H9 (cell line): ENCODE results near the gene NDUFV1. TPM values are rescaled to one million over a fixed set of nuclear protein-coding genes. Genes with fewer than 3 reads are reported as not detected.

Experiments
- DNase-seq: peaks from one replicate; pipeline ENCODE4 v3.0.0-alpha.2; 2017
- H2AFZ ChIP-seq: one replicate; pipeline ENCODE4 v1.6.1; 2013; ENCODE audit warnings: mild to moderate bottlenecking, low read length, control low read depth, moderate library complexity
- H2AK5ac ChIP-seq: 2 replicates; pipeline ENCODE4 v1.6.1; 2013; ENCODE audit warnings: low read length, control low read depth, mixed read lengths; ENCODE audit not compliant: insufficient read length
- H2BK120ac ChIP-seq: one replicate; pipeline ENCODE4 v1.6.1; 2013; ENCODE audit warnings: low read depth, mild to moderate bottlenecking, low read length, control low read depth, inconsistent platforms; ENCODE audit not compliant: poor library complexity, severe bottlenecking
- H2BK12ac ChIP-seq: 2 replicates; pipeline ENCODE4 v1.6.1; 2013; ENCODE audit warnings: low read length, control low read depth, mixed read lengths, low read depth; ENCODE audit not compliant: insufficient read length
- H2BK15ac ChIP-seq: 2 replicates; pipeline ENCODE4 v1.6.1; 2013; ENCODE audit warnings: low read depth, low read length, control low read depth
- H2BK20ac ChIP-seq: one replicate; pipeline ENCODE4 v1.6.1; 2013; ENCODE audit warnings: low read depth, mild to moderate bottlenecking, low read length, control low read depth, inconsistent platforms; ENCODE audit not compliant: poor library complexity, severe bottlenecking
- H2BK5ac ChIP-seq: 2 replicates; pipeline ENCODE4 v1.6.1; 2013; ENCODE audit warnings: low read length, control low read depth, mixed read lengths; ENCODE audit not compliant: insufficient read length
- H3K14ac ChIP-seq: 2 replicates; pipeline ENCODE4 v1.6.1; 2013; ENCODE audit warnings: low read length, control low read depth; ENCODE audit not compliant: insufficient read depth
- H3K18ac ChIP-seq: 2 replicates; pipeline ENCODE4 v1.6.1; 2013; ENCODE audit warnings: low read depth, mild to moderate bottlenecking, mixed read lengths, low read length, control low read depth; ENCODE audit not compliant: insufficient read length
- H3K23ac ChIP-seq: 2 replicates; pipeline ENCODE4 v1.6.1; 2013; ENCODE audit warnings: low read length, control low read depth, mixed read lengths, low read depth; ENCODE audit not compliant: insufficient read length
- H3K23me2 ChIP-seq: 2 replicates; pipeline ENCODE4 v1.6.1; 2013; ENCODE audit warnings: low read depth, mild to moderate bottlenecking, mixed read lengths, low read length, control low read depth; ENCODE audit not compliant: insufficient read length, poor library complexity, severe bottlenecking
- H3K27ac ChIP-seq: 2 replicates; pipeline ENCODE4 v1.5.1; 2013; ENCODE audit warnings: low read length, control low read depth, mixed read lengths, low read depth; ENCODE audit not compliant: insufficient read length
- H3K27me3 ChIP-seq: 2 replicates; pipeline ENCODE4 v1.6.1; 2013; ENCODE audit warnings: low read length, control low read depth, inconsistent platforms; ENCODE audit not compliant: insufficient read depth
- H3K4ac ChIP-seq: 2 replicates; pipeline ENCODE4 v1.6.1; 2013; ENCODE audit warnings: low read depth, mild to moderate bottlenecking, control low read depth, inconsistent platforms, low read length, moderate library complexity
- H3K4me1 ChIP-seq: 2 replicates; pipeline ENCODE4 v1.6.1; 2013; ENCODE audit warnings: low read length, control low read depth, inconsistent platforms; ENCODE audit not compliant: insufficient read depth
- H3K4me2 ChIP-seq: 2 replicates; pipeline ENCODE4 v1.6.1; 2013; ENCODE audit warnings: low read length, control low read depth, mixed read lengths; ENCODE audit not compliant: insufficient read length, insufficient read depth
- H3K56ac ChIP-seq: 2 replicates; pipeline ENCODE4 v1.6.1; 2013; ENCODE audit warnings: low read depth, mild to moderate bottlenecking, mixed read lengths, low read length, control low read depth; ENCODE audit not compliant: insufficient read length
- H3K79me1 ChIP-seq: 2 replicates; pipeline ENCODE4 v1.6.1; 2013; ENCODE audit warnings: low read depth, mild to moderate bottlenecking, moderate library complexity, low read length, control low read depth, inconsistent platforms; ENCODE audit not compliant: insufficient read depth, poor library complexity, severe bottlenecking
- H3K79me2 ChIP-seq: 2 replicates; pipeline ENCODE4 v1.6.1; 2013; ENCODE audit warnings: low read length, control low read depth, inconsistent platforms; ENCODE audit not compliant: insufficient read depth
- H3K9ac ChIP-seq: 2 replicates; pipeline ENCODE4 v1.6.1; 2013; ENCODE audit warnings: low read length, control low read depth, mixed read lengths; ENCODE audit not compliant: insufficient read length; ENCODE audit errors: extremely low read depth
- H3K9me3 ChIP-seq: one replicate; pipeline ENCODE4 v1.6.1; 2013; ENCODE audit warnings: low read depth, low read length, inconsistent platforms; ENCODE audit not compliant: control insufficient read depth
- H3T11ph ChIP-seq: one replicate; pipeline ENCODE4 v1.6.1; 2013; ENCODE audit warnings: mild to moderate bottlenecking, low read length, control low read depth, inconsistent platforms
- H4K20me1 ChIP-seq: one replicate; pipeline ENCODE4 v1.6.1; 2013; ENCODE audit not compliant: control insufficient read depth, insufficient read length, insufficient read depth
- H4K5ac ChIP-seq: 2 replicates; pipeline ENCODE4 v1.6.1; 2013; ENCODE audit warnings: low read depth, mild to moderate bottlenecking, mixed read lengths, low read length, control low read depth; ENCODE audit not compliant: insufficient read length
- H4K8ac ChIP-seq: replicated peaks from 2 replicates; pipeline ENCODE4 v1.6.1; 2013; ENCODE audit warnings: low read length, control low read depth, mixed read lengths, low read depth; ENCODE audit not compliant: insufficient read length
- H4K91ac ChIP-seq: 2 replicates; pipeline ENCODE4 v1.6.1; 2013; ENCODE audit warnings: low read depth, mild to moderate bottlenecking, moderate library complexity, mixed read lengths, low read length, control low read depth; ENCODE audit not compliant: insufficient read length
- H3K27ac Mint-ChIP-seq, 3 experiments: 2 replicates in 2 of 3; 3 replicates in 1 of 3; pipeline ENCODE4 v1.8.0; 2020 to 2021; ENCODE audit warnings: mixed read lengths in 3 of 3, mild to moderate bottlenecking in 1 of 3, moderate library complexity in 1 of 3
- H3K27me3 Mint-ChIP-seq: 2 replicates; pipeline ENCODE4 v1.8.0; 2021; ENCODE audit warnings: low read depth, mild to moderate bottlenecking, moderate library complexity, mixed read lengths
- H3K36me3 Mint-ChIP-seq, 3 experiments: 2 replicates in 2 of 3; 3 replicates in 1 of 3; pipeline ENCODE4 v1.8.0; 2020 to 2021; ENCODE audit warnings: low read depth in 3 of 3, mixed read lengths in 3 of 3; ENCODE audit not compliant: insufficient read depth in 1 of 3
- H3K4me1 Mint-ChIP-seq, 2 experiments: 2 replicates each; pipeline ENCODE4 v1.8.0; 2020; ENCODE audit warnings: mixed read lengths in 2 of 2
- H3K4me3 Mint-ChIP-seq, 2 experiments: 2 replicates in 1 of 2; 3 replicates in 1 of 2; pipeline ENCODE4 v1.8.0; 2020 to 2021; ENCODE audit warnings: mild to moderate bottlenecking in 2 of 2, mixed read lengths in 2 of 2, moderate library complexity in 1 of 2
- H3K9me3 Mint-ChIP-seq, 2 experiments: 2 replicates in 1 of 2; 3 replicates in 1 of 2; pipeline ENCODE4 v1.8.0; 2020; ENCODE audit warnings: mild to moderate bottlenecking in 2 of 2, mixed read lengths in 2 of 2, moderate library complexity in 1 of 2
- CTCF ChIP-seq: fragments of 200-600 bp; sonication (generic); conservative IDR thresholded peaks from 3 replicates; pipeline ENCODE4 v1.8.0; 2021; ENCODE audit warnings: antibody characterized with exemption, mild to moderate bottlenecking
- WGBS: extraction: QIAGEN DNeasy Blood & Tissue Kit; methylation state at CpG from one replicate; pipeline ENCODE4 v1.1.7; 2013; ENCODE audit warnings: missing lambda C conversion rate, low lambda C conversion rate, mixed read lengths; ENCODE audit not compliant: insufficient read length; ENCODE audit errors: extremely low coverage; 5-methylcytosine and 5-hydroxymethylcytosine counted together
- total RNA-seq: library from RNA; stranded (reverse); gene quantifications from 2 replicates; pipeline ENCODE4 v1.2.1, GENCODE V29; 2021

NDUFV1 gene
- total RNA-seq, 1 experiment from 2014 or later, result 154 TPM

- H4K20me1 ChIP-seq, result no peaks in the 10 kb centered on the region
- no peak overlapping the region for H2BK5ac ChIP-seq
- TF ChIP-seq CTCF, result peak; percentile 58
- Mint-ChIP-seq H3K27ac (no peak overlapping the region), H3K9me3 (peaks cover 0 to 3% of the 10 kb centered on the region in 2 experiments; a peak in 2 of 5 replicates), H3K4me3 (no peak overlapping the region), H3K4me1 (peaks cover 39 to 41% of the 10 kb centered on the region in 2 experiments), H3K27me3 (peaks cover 49% of the 10 kb centered on the region), H3K36me3 (no peaks in the 10 kb centered on the region)
- no peak overlapping the region for H3K27ac ChIP-seq
- no peak overlapping the region for H3T11ph ChIP-seq
- H3K79me2 ChIP-seq, result no peaks in the 10 kb centered on the region
- H3K4me1 ChIP-seq, result peaks cover 3% of the 10 kb centered on the region; the same call in 1 of the 2 replicates
- H3K4ac ChIP-seq, result no peak overlapping the region
- H3K14ac ChIP-seq, result no peak overlapping the region; the same call in 1 of the 2 replicates
- no peak overlapping the region for H2BK120ac ChIP-seq
- no peak overlapping the region for H2BK20ac ChIP-seq
- DNase-seq, result peak; percentile 55
- no peak overlapping the region for H2AFZ ChIP-seq
- H3K56ac ChIP-seq, result no peak overlapping the region
- H3K23me2 ChIP-seq, result no peaks in the 10 kb centered on the region
- no peak overlapping the region for H3K23ac ChIP-seq
- no peak overlapping the region for H2AK5ac ChIP-seq
- no peak overlapping the region for H4K91ac ChIP-seq
- H3K27me3 ChIP-seq, result no peaks in the 10 kb centered on the region
- no peak overlapping the region for H4K8ac ChIP-seq
- H2BK15ac ChIP-seq, result no peak overlapping the region
- no peak overlapping the region for H3K9ac ChIP-seq
- H2BK12ac ChIP-seq, result no peak overlapping the region
- no peaks in the 10 kb centered on the region for H3K9me3 ChIP-seq
- WGBS, result no CpG with 5 or more reads among the region's 14 CpGs
- H3K18ac ChIP-seq, result no peak overlapping the region
- H3K4me2 ChIP-seq, result no peak overlapping the region
- no peak overlapping the region for H4K5ac ChIP-seq
- no peaks in the 10 kb centered on the region for H3K79me1 ChIP-seq
Observed at GRCh38 chr11:67576735-67577475, 29.8 kb upstream of the NDUFV1 start.
